ENCODE measurements around the gene ETV6.

ETV6 gene

DNA sequence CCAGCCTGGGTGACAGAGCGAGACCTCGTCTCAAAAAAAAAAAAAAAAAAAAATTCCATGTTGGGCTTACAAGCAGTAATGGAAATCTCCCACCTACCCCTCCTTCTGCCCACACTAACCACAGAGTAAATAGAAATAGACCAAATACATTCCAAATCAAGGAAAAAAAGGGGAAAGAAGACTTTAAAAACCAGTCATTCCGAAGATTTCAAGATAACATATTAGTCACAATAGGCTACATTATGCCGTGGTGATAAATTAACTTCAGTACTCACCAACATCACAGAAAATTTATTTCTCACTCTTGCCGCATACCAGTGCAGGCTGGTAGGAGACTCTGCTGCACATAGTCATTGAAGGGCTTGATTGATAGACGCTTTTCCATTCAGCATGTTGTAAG is 15.5 kb upstream of the ETV6 start:
- TF ChIP-seq CTCF (IDR thresholded peaks at IDR 0.05) = no peak

GRCh38 chr12:11635341-11635740 is 14.1 kb upstream of the ETV6 start:
- TF ChIP-seq CTCF (IDR thresholded peaks at IDR 0.05) = no peak

- TF ChIP-seq CTCF (IDR thresholded peaks at IDR 0.05) = no peak
Observed at GRCh38 chr12:11638315-11638916, 11.1 kb upstream of the ETV6 start.

DNA sequence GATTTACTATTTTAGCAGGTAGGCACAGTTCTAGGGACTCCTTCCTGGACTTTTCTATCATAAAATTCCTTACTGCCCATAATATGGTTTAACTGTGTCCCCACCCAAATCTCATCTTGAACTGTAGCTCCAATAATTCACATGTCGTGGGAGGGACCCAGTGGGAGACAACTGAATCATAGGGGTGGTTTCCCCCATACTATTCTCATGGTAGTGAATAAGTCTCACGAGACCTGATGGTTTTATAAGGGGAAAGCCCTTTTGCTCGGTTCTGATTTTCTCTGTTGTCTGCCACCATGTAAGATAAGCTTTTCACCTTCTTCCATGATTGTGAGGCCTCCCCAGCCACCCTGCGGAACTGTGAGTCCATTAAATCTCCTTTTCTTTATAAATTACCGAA is 10.0 kb upstream of the ETV6 start:
- TF ChIP-seq CTCF (IDR thresholded peaks at IDR 0.05) = no peak

GRCh38 chr12:11641522-11641921 is 8.0 kb upstream of the ETV6 start:
- no peak for TF ChIP-seq CTCF (IDR thresholded peaks at IDR 0.05)

GRCh38 chr12:11642785-11643184 is 6.7 kb upstream of the ETV6 start:
- no peak for TF ChIP-seq CTCF (IDR thresholded peaks at IDR 0.05)

DNA sequence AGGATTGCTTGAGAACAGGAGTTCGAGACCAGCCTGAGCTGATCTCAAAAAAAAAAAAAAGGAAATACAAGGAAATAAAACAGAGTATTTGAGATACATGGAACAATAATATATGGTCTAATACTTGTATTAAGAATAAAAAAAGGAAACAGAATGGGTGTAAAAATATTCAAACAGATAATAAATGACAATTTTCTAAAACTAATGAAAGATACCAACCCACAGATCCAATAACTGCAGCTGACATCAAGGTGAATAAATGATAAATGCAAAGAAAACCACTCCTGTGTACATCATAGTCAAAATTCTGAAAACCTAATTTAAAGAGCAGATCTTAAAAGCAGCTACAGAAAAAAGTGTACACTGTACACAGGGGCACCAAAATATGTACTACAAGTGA is 4.1 kb upstream of the ETV6 start:
- no peak for TF ChIP-seq CTCF (IDR thresholded peaks at IDR 0.05)
